HepG2 (cell line): ENCODE data around the gene PNO1.

Source experiments
- ARNT2 ChIP-seq: sonication (generic); formaldehyde crosslinking; IDR thresholded peaks from 2 replicates; pipeline ENCODE4 v1.8.0; 2022; ENCODE audit warnings: mild to moderate bottlenecking, low read depth, missing genetic modification reagents, moderate library complexity
- CTCF ChIP-seq: sonication (generic); formaldehyde crosslinking; IDR thresholded peaks from 2 replicates; pipeline ENCODE4 v1.5.0; 2020; ENCODE audit warnings: mild to moderate bottlenecking, missing genetic modification reagents, moderate library complexity
- FOXC1 ChIP-seq: sonication (generic); formaldehyde crosslinking; IDR thresholded peaks from 2 replicates; pipeline ENCODE4 v1.8.0; 2022; ENCODE audit warnings: mild to moderate bottlenecking, missing genetic modification reagents, borderline replicate concordance
- PRDM15 ChIP-seq: sonication (generic); formaldehyde crosslinking; IDR thresholded peaks from 2 replicates; pipeline ENCODE4 v1.4.0; 2020; ENCODE audit warnings: missing genetic modification reagents
- RAD21 ChIP-seq: fragments of 450-650 bp; formaldehyde crosslinking; IDR thresholded peaks from 2 replicates; pipeline ENCODE4 v1.5.0; 2020; ENCODE audit warnings: mild to moderate bottlenecking
- THAP11 ChIP-seq: IDR thresholded peaks from 2 replicates; pipeline ENCODE4 v1.6.1; 2016; ENCODE audit warnings: missing biosample characterization, missing genetic modification reagents
- ZBTB2 ChIP-seq: sonication (generic); formaldehyde crosslinking; IDR thresholded peaks from 2 replicates; pipeline ENCODE4 v1.8.0; 2022; ENCODE audit warnings: low read depth, missing genetic modification reagents
- ZFP36 ChIP-seq: fragments of 150-350 bp; IDR thresholded peaks from 2 replicates; pipeline ENCODE4 v1.6.1; 2018; ENCODE audit warnings: borderline replicate concordance, low read length, low read depth; ENCODE audit not compliant: partially characterized antibody

- TF ChIP-seq THAP11 (CRISPR knock-in tag), result no peak
- no peak for TF ChIP-seq RAD21 (CRISPR knock-in tag)
- no peak for TF ChIP-seq ARNT2 (CRISPR knock-in tag)
- TF ChIP-seq CTCF (CRISPR knock-in tag), result no peak
- no peak for TF ChIP-seq FOXC1 (CRISPR knock-in tag)
- TF ChIP-seq ZFP36, result no peak
- TF ChIP-seq PRDM15, result no peak
- no peak for TF ChIP-seq ZBTB2
These were observed 38.2 kb upstream of the PNO1 start for GRCh38 chr2:68119504-68119903.
